IgD-negative memory B cell (primary cell): ENCODE measurements around the gene CYGB. TPM values are rescaled to one million over a fixed set of nuclear protein-coding genes. Genes with fewer than 3 reads are reported as not detected.
A peak's percentile ranks its signal among the peaks of the same experiment; 100 is the strongest.
"Not testable (repeated sequence)": the region's sequence is repeated elsewhere in the genome, so short reads cannot be mapped to it uniquely, and the experiment has no call there.

Experiments
- H3K27ac Mint-ChIP-seq, 3 donors: one replicate each; pipeline ENCODE4 v1.8.0; 2020 to 2022; ENCODE audit warnings: mild to moderate bottlenecking in 3 of 3, mixed read lengths in 3 of 3, moderate library complexity in 1 of 3
- H3K27me3 Mint-ChIP-seq: one replicate; pipeline ENCODE4 v1.8.0; 2021; ENCODE audit warnings: mixed read lengths
- H3K36me3 Mint-ChIP-seq: one replicate; pipeline ENCODE4 v1.8.0; 2020; ENCODE audit warnings: mild to moderate bottlenecking, mixed read lengths
- H3K4me1 Mint-ChIP-seq, 3 donors: one replicate each; pipeline ENCODE4 v1.8.0; 2020 to 2022; ENCODE audit warnings: mixed read lengths in 3 of 3, mild to moderate bottlenecking in 1 of 3
- H3K4me3 Mint-ChIP-seq, 4 donors: one replicate each; pipeline ENCODE4 v1.8.0; 2020 to 2022; ENCODE audit warnings: mild to moderate bottlenecking in 4 of 4, mixed read lengths in 4 of 4, moderate library complexity in 3 of 4
- H3K9me3 Mint-ChIP-seq, 3 donors: one replicate each; pipeline ENCODE4 v1.8.0; 2020 to 2021; ENCODE audit warnings: mixed read lengths in 3 of 3, mild to moderate bottlenecking in 1 of 3
- polyA plus RNA-seq: library from polyadenylated mRNA; unstranded; fragments of 300-500 nt; fragmentation: Illumina TruSeq; gene quantifications from one replicate; pipeline ENCODE4 v1.2.3, GENCODE V29; 2021

Gene CYGB
- polyA plus RNA-seq, 1 donor from 2014 or later: 2.1 TPM

- H3K4me3 Mint-ChIP-seq: peak overlapping the region in 3 of 4 donors; percentile 33 to 79 (median 38)
- H3K36me3 Mint-ChIP-seq: no peaks in the 10 kb centered on the region
- peaks cover 1% of the 10 kb centered on the region for H3K27me3 Mint-ChIP-seq
- H3K9me3 Mint-ChIP-seq: no peaks in the 10 kb centered on the region
- peak overlapping the region; percentile 60 to 91 (median 87) for H3K27ac Mint-ChIP-seq
- H3K4me1 Mint-ChIP-seq: peaks cover 8 to 24% (median 23%) of the 10 kb centered on the region in 3 donors
Measured at GRCh38 chr17:76530095-76530723, 7.3 kb downstream of the CYGB start.

- Mint-ChIP-seq H3K27me3 (no peaks in the 10 kb centered on the region), H3K36me3 (no peaks in the 10 kb centered on the region), H3K4me1 (peaks cover 13 to 30% (median 28%) of the 10 kb centered on the region in 3 donors), H3K9me3 (no peaks in the 10 kb centered on the region), H3K4me3 (peak overlapping the region; percentile 91 to 99 (median 97)), H3K27ac (peak overlapping the region; percentile 56 to 97 (median 91))
Measured at GRCh38 chr17:76529224-76530094, 8.1 kb downstream of the CYGB start.

DNA sequence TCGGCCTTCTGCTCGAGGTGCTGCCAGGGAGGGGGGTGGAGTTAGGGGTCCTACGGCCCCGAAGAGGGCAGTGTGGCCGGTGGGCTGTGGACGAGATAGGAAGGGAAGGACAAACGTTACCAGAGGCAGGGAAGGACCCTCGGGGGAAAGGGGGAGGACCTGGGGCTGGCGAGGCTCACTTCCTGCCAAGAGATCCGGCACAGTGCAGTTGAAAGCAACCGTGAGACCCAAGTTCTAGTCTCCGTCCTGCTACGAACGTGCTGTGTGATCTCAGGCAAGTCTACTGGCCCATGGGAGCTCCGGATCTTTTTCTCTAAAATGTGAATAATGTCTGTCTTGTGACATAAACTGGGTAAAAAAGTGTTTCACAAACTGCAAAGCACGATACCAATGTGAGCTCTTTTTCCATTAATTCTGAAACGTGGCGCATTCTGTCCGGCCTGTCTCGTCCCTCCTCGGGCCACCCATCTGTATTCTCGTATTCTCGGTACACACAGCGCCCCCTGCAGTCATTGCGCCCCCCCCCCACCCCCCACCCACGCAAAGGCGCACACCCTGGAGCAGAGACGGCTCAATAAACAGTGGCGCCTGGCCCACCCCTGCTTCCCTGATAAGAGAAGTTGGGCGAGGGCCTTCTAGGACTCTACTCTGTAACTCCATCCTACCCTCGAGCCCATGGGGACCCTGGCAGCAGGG is 8.8 kb downstream of the CYGB start:
- H3K36me3 Mint-ChIP-seq: no peaks in the 10 kb centered on the region
- H3K27ac Mint-ChIP-seq: peak overlapping the region; percentile 56 to 98 (median 97)
- H3K9me3 Mint-ChIP-seq: no peaks in the 10 kb centered on the region
- no peaks in the 10 kb centered on the region for H3K27me3 Mint-ChIP-seq
- peaks cover 15 to 29% (median 29%) of the 10 kb centered on the region in 3 donors for H3K4me1 Mint-ChIP-seq
- peak overlapping the region; percentile 91 to 99 (median 97) for H3K4me3 Mint-ChIP-seq

GRCh38 chr17:76528156-76528527 is 9.4 kb downstream of the CYGB start:
- no peaks in the 10 kb centered on the region for H3K36me3 Mint-ChIP-seq
- peaks cover 18 to 31% (median 29%) of the 10 kb centered on the region in 3 donors for H3K4me1 Mint-ChIP-seq
- H3K4me3 Mint-ChIP-seq: peak overlapping the region; percentile 91 to 99 (median 97)
- H3K27ac Mint-ChIP-seq: peak overlapping the region; percentile 56 to 98 (median 97)
- peaks cover 1% of the 10 kb centered on the region for H3K27me3 Mint-ChIP-seq
- H3K9me3 Mint-ChIP-seq: no peaks in the 10 kb centered on the region

- Mint-ChIP-seq H3K4me1 (peaks cover 18 to 34% (median 29%) of the 10 kb centered on the region in 3 donors), H3K27me3 (peaks cover 1% of the 10 kb centered on the region), H3K9me3 (no peaks in the 10 kb centered on the region), H3K4me3 (peak overlapping the region; percentile 91 to 99 (median 97)), H3K27ac (peak overlapping the region; percentile 56 to 98 (median 97)), H3K36me3 (no peaks in the 10 kb centered on the region)
Measured at GRCh38 chr17:76527430-76528111, 9.9 kb downstream of the CYGB start.

DNA sequence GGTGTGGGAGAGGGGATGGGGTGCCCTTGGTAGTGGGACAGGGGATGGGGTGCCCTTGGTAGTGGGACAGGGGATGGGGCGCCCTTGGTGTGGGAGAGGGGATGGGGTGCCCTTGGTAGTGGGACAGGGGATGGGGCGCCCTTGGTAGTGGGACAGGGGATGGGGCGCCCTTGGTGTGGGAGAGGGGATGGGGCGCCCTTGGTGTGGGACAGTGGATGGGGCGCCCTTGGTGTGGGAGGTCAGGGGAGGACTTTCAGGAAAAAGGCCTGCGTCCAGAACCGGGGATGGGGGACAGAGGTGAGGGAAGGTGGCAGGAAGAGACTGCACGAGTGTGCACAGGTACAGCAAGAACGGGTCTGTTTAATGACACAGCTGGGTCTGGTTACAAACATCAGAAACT is 10.5 kb downstream of the CYGB start:
- H3K27ac Mint-ChIP-seq: peak overlapping the region; percentile 56 to 98 (median 97)
- H3K27me3 Mint-ChIP-seq, H3K36me3 Mint-ChIP-seq, H3K9me3 Mint-ChIP-seq: not testable (repeated sequence)
- H3K4me3 Mint-ChIP-seq: peak overlapping the region; percentile 91 to 99 (median 95)
- peaks cover 18 to 33% (median 26%) of the 10 kb centered on the region in 3 donors for H3K4me1 Mint-ChIP-seq

DNA sequence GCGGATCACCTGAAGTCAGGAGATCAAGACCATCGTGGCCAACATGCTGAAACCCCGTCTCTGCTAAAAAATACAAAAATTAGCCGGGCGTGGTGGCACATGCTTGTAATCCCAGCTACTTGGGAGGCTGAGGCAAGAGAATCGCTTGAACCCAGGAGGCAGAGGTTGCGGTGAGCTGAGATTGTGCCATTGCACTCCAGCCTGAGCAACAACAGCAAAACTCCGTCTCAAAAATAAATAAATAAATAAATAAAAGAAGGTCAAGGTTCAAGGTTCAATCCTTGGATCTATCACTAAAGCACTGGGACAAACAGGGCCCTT is 12.0 kb downstream of the CYGB start:
- not testable (repeated sequence) for H3K9me3 Mint-ChIP-seq, H3K27ac Mint-ChIP-seq, H3K4me3 Mint-ChIP-seq, H3K27me3 Mint-ChIP-seq, H3K36me3 Mint-ChIP-seq
- H3K4me1 Mint-ChIP-seq: peaks cover 18 to 27% (median 19%) of the 10 kb centered on the region in 3 donors

GRCh38 chr17:76524598-76525512 is 12.7 kb downstream of the CYGB start:
- Mint-ChIP-seq H3K4me3 (peak overlapping the region in 3 of 4 donors; percentile 58 to 75 (median 65)), H3K36me3 (peaks cover 4% of the 10 kb centered on the region), H3K27me3 (peaks cover 1% of the 10 kb centered on the region), H3K4me1 (peaks cover 16 to 22% (median 17%) of the 10 kb centered on the region in 3 donors), H3K9me3 (no peaks in the 10 kb centered on the region), H3K27ac (peak overlapping the region in 2 of 3 donors; percentile 69 to 91)

DNA sequence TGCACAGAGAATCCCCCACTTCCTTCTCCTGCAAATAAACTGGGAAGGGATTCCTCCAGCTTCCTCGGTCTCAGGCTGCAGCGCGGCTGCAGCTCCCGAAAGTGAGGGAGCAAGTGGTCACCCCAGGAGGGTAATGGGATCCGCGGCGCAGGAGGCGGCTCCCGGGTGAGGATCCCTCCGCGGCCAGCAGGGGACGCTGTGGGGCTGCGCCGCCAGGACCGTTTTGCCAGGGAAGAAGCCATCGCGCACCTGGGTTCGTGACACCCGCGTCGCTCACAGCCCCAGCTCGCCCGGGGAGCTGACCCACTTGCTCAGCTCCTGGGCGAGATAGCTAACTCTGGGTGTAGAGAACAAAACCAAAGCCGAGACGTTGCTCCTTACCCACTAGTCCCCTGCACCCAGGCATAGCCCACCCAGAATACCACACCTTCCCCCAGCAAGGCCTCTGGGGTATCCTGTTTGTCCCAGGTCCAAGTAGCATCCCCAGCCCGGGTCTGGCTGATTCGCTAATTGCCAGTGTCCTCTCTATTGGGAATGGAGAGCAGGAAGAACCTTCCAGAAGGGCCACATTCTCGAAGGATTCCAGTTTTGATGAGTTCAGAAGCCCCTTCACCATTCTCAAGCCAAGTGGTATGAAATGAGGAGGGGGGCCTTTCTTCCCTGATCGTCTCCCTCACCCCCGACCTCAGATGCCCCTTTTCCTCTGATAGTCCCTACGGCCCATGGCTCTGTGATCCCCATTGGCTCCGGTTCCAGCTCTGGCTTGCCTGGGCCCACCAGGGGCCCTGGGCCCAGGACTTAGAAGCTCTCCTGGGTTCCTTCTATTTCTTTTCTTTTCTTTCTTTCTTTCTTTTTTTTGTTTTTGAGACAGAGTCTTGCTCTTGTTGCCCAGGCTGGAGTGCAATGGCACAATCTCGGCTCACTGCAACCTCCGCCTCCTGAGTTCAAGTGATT is 14.1 kb downstream of the CYGB start:
- Mint-ChIP-seq H3K36me3 (peaks cover 4% of the 10 kb centered on the region), H3K4me3 (peak overlapping the region; percentile 13 to 89 (median 56)), H3K27ac (no peak overlapping the region), H3K4me1 (peaks cover 11 to 16% (median 13%) of the 10 kb centered on the region in 3 donors), H3K9me3 (no peaks in the 10 kb centered on the region), H3K27me3 (peaks cover 1% of the 10 kb centered on the region)

- H3K27ac Mint-ChIP-seq, H3K9me3 Mint-ChIP-seq, H3K36me3 Mint-ChIP-seq, H3K4me3 Mint-ChIP-seq, H3K27me3 Mint-ChIP-seq: not testable (repeated sequence)
- peaks cover 5 to 13% (median 10%) of the 10 kb centered on the region in 3 donors for H3K4me1 Mint-ChIP-seq
Measured at GRCh38 chr17:76521683-76522082, 15.8 kb downstream of the CYGB start.

- H3K4me1 Mint-ChIP-seq: peaks cover 5 to 14% (median 12%) of the 10 kb centered on the region in 3 donors
- no peaks in the 10 kb centered on the region for H3K9me3 Mint-ChIP-seq
- peak overlapping the region in 1 of 3 donors; percentile 78 for H3K27ac Mint-ChIP-seq
Measured at GRCh38 chr17:76521262-76521661, 16.2 kb downstream of the CYGB start.

GRCh38 chr17:76519048-76519966 is 18.2 kb downstream of the CYGB start:
- H3K27me3 Mint-ChIP-seq: peaks cover 1% of the 10 kb centered on the region
- H3K4me1 Mint-ChIP-seq: peaks cover 7 to 18% (median 16%) of the 10 kb centered on the region in 3 donors
- peak overlapping the region in 2 of 3 donors; percentile 67 to 81 for H3K27ac Mint-ChIP-seq
- H3K36me3 Mint-ChIP-seq: peaks cover 4% of the 10 kb centered on the region
- peak overlapping the region in 2 of 4 donors; percentile 63 to 76 for H3K4me3 Mint-ChIP-seq
- H3K9me3 Mint-ChIP-seq: no peaks in the 10 kb centered on the region

More at GRCh38 chr17:76521262-76521661, 16.2 kb downstream of the CYGB start:
- peaks cover 4% of the 10 kb centered on the region for H3K36me3 Mint-ChIP-seq
- H3K27me3 Mint-ChIP-seq: peaks cover 1% of the 10 kb centered on the region
- H3K4me3 Mint-ChIP-seq: no peak overlapping the region
